HG03159 (cell line): ENCODE measurements around the gene YJU2.
"Not testable (repeated sequence)": the region's sequence is repeated elsewhere in the genome, so short reads cannot be mapped to it uniquely, and the experiment has no call there.

Experiments
- ATAC-seq: cut with Tn5 transposase; IDR thresholded peaks from one replicate; pipeline ENCODE4 v1.9.1; 2021; ENCODE audit warnings: mild to moderate bottlenecking, moderate library complexity; ENCODE audit not compliant: unreplicated experiment

Gene YJU2

GRCh38 chr19:4227771-4228170 is 19.1 kb upstream of the YJU2 start:
- no peak for ATAC-seq

- ATAC-seq = no peak
Measured at GRCh38 chr19:4228765-4229178, 18.1 kb upstream of the YJU2 start.

- peak; percentile 64 for ATAC-seq
Measured at GRCh38 chr19:4229179-4229931, 17.5 kb upstream of the YJU2 start, which contains the start of gene EBI3. Gene EBI3 (plus strand): TSS chr19:4229523. CDS start chr19:4229551, 28 bp downstream.

GRCh38 chr19:4230237-4230636 is 16.6 kb upstream of the YJU2 start:
- ATAC-seq = not testable (repeated sequence)

GRCh38 chr19:4231521-4231920 is 15.4 kb upstream of the YJU2 start:
- not testable (repeated sequence) for ATAC-seq

GRCh38 chr19:4232139-4232538 is 14.7 kb upstream of the YJU2 start:
- ATAC-seq = not testable (repeated sequence)

GRCh38 chr19:4232614-4233281 is 14.1 kb upstream of the YJU2 start:
- ATAC-seq = no peak

- ATAC-seq = no peak
Measured at GRCh38 chr19:4233282-4233853, 13.5 kb upstream of the YJU2 start.

GRCh38 chr19:4234142-4234861 is 12.6 kb upstream of the YJU2 start:
- ATAC-seq = no peak

- ATAC-seq = no peak
Measured at GRCh38 chr19:4234862-4235201, 12.0 kb upstream of the YJU2 start.

- not testable (repeated sequence) for ATAC-seq
Measured at GRCh38 chr19:4237510-4237909, 9.4 kb upstream of the YJU2 start.

GRCh38 chr19:4238831-4239230 is 8.0 kb upstream of the YJU2 start:
- ATAC-seq = no peak

- ATAC-seq = no peak
Measured at GRCh38 chr19:4241824-4242430, 5.0 kb upstream of the YJU2 start.

- not testable (repeated sequence) for ATAC-seq
Measured at GRCh38 chr19:4245938-4246337, 942 bp upstream of the YJU2 start.

GRCh38 chr19:4256563-4256962 is 9.7 kb downstream of the YJU2 start:
- ATAC-seq = no peak

GRCh38 chr19:4257025-4257424 is 10.1 kb downstream of the YJU2 start:
- no peak for ATAC-seq

- no peak for ATAC-seq
Measured at GRCh38 chr19:4258181-4258580, 11.3 kb downstream of the YJU2 start.

- no peak for ATAC-seq
Measured at GRCh38 chr19:4260613-4261191, 13.8 kb downstream of the YJU2 start.

- ATAC-seq = no peak
Measured at GRCh38 chr19:4264812-4265211, 17.9 kb downstream of the YJU2 start.

GRCh38 chr19:4266253-4267000 is 19.5 kb downstream of the YJU2 start:
- ATAC-seq = no peak
